ENCODE data around the gene RAD51B.

RAD51B gene

GRCh38 chr14:68730348-68730747 is 910.8 kb downstream of the RAD51B start:
- H3K9ac ChIP-seq (ENCODE audit: low read length in 5 of 5) = no peak overlapping the region
- H3K27me3 ChIP-seq (ENCODE audit: control insufficient read depth in 5 of 5, insufficient read depth in 4 of 5, low read length in 5 of 5) = no peaks in the 10 kb centered on the region
- H3K4me1 ChIP-seq (ENCODE audit: control insufficient read depth in 5 of 5, insufficient read depth in 5 of 5, low read length in 5 of 5) = peaks cover 0 to 60% (median 22%) of the 10 kb centered on the region in 5 donors
- H3K4me3 ChIP-seq (ENCODE audit: low read depth in 1 of 5, low read length in 5 of 5) = no peak overlapping the region
- H3K9me3 ChIP-seq (ENCODE audit: control insufficient read depth in 5 of 5, low read length in 5 of 5) = no peaks in the 10 kb centered on the region
- H3K36me3 ChIP-seq (ENCODE audit: control insufficient read depth in 5 of 5, insufficient read depth in 5 of 5, low read length in 5 of 5) = no peaks in the 10 kb centered on the region
- peak overlapping the region; percentile 66 for H3K27ac ChIP-seq (ENCODE audit: low read depth, low read length)

GRCh38 chr14:68730811-68731425 is 911.3 kb downstream of the RAD51B start:
- Histone ChIP-seq H3K9me3 (ENCODE audit: control insufficient read depth in 5 of 5, low read length in 5 of 5) (no peaks in the 10 kb centered on the region), H3K9ac (ENCODE audit: low read length in 5 of 5) (no peak overlapping the region), H3K36me3 (ENCODE audit: control insufficient read depth in 5 of 5, insufficient read depth in 5 of 5, low read length in 5 of 5) (no peaks in the 10 kb centered on the region), H3K27me3 (ENCODE audit: control insufficient read depth in 5 of 5, insufficient read depth in 4 of 5, low read length in 5 of 5) (no peaks in the 10 kb centered on the region), H3K4me3 (ENCODE audit: low read depth in 1 of 5, low read length in 5 of 5) (no peak overlapping the region), H3K27ac (ENCODE audit: low read depth, low read length) (peak overlapping the region; percentile 66), H3K4me1 (ENCODE audit: control insufficient read depth in 5 of 5, insufficient read depth in 5 of 5, low read length in 5 of 5) (peaks cover 0 to 65% (median 26%) of the 10 kb centered on the region in 5 donors)

GRCh38 chr14:68733086-68733914 is 913.7 kb downstream of the RAD51B start:
- Histone ChIP-seq H3K4me3 (ENCODE audit: low read depth in 1 of 5, low read length in 5 of 5) (no peak overlapping the region), H3K9ac (ENCODE audit: low read length in 5 of 5) (no peak overlapping the region), H3K27me3 (ENCODE audit: control insufficient read depth in 5 of 5, insufficient read depth in 4 of 5, low read length in 5 of 5) (no peaks in the 10 kb centered on the region), H3K4me1 (ENCODE audit: control insufficient read depth in 5 of 5, insufficient read depth in 5 of 5, low read length in 5 of 5) (peaks cover 5 to 72% (median 35%) of the 10 kb centered on the region in 5 donors), H3K27ac (ENCODE audit: low read depth, low read length) (no peak overlapping the region), H3K36me3 (ENCODE audit: control insufficient read depth in 5 of 5, insufficient read depth in 5 of 5, low read length in 5 of 5) (no peaks in the 10 kb centered on the region), H3K9me3 (ENCODE audit: control insufficient read depth in 5 of 5, low read length in 5 of 5) (no peaks in the 10 kb centered on the region)

- Histone ChIP-seq H3K9ac (ENCODE audit: low read length in 5 of 5) (no peak overlapping the region), H3K36me3 (ENCODE audit: control insufficient read depth in 5 of 5, insufficient read depth in 5 of 5, low read length in 5 of 5) (no peaks in the 10 kb centered on the region), H3K9me3 (ENCODE audit: control insufficient read depth in 5 of 5, low read length in 5 of 5) (no peaks in the 10 kb centered on the region), H3K27me3 (ENCODE audit: control insufficient read depth in 5 of 5, insufficient read depth in 4 of 5, low read length in 5 of 5) (no peaks in the 10 kb centered on the region), H3K4me3 (ENCODE audit: low read depth in 1 of 5, low read length in 5 of 5) (no peak overlapping the region), H3K27ac (ENCODE audit: low read depth, low read length) (peak overlapping the region; percentile 11), H3K4me1 (ENCODE audit: control insufficient read depth in 5 of 5, insufficient read depth in 5 of 5, low read length in 5 of 5) (peaks cover 5 to 64% (median 34%) of the 10 kb centered on the region in 5 donors)
These were observed 914.7 kb downstream of the RAD51B start for GRCh38 chr14:68734231-68734732.

- H3K4me1 ChIP-seq (ENCODE audit: control insufficient read depth in 5 of 5, insufficient read depth in 5 of 5, low read length in 5 of 5) = peaks cover 5 to 54% (median 34%) of the 10 kb centered on the region in 5 donors
- H3K27ac ChIP-seq (ENCODE audit: low read depth, low read length) = peak overlapping the region; percentile 76
- peaks cover 0 to under 1% (median 0%) of the 10 kb centered on the region in 5 donors for H3K9me3 ChIP-seq (ENCODE audit: control insufficient read depth in 5 of 5, low read length in 5 of 5)
- no peak overlapping the region for H3K4me3 ChIP-seq (ENCODE audit: low read depth in 1 of 5, low read length in 5 of 5)
- peak overlapping the region in 2 of 5 donors; percentile 12 to 16 for H3K9ac ChIP-seq (ENCODE audit: low read length in 5 of 5)
- H3K36me3 ChIP-seq (ENCODE audit: control insufficient read depth in 5 of 5, insufficient read depth in 5 of 5, low read length in 5 of 5) = no peaks in the 10 kb centered on the region
- H3K27me3 ChIP-seq (ENCODE audit: control insufficient read depth in 5 of 5, insufficient read depth in 4 of 5, low read length in 5 of 5) = no peaks in the 10 kb centered on the region
These were observed 916.3 kb downstream of the RAD51B start for GRCh38 chr14:68735856-68736255.

GRCh38 chr14:68736471-68736871 is 916.9 kb downstream of the RAD51B start:
- Histone ChIP-seq H3K4me3 (ENCODE audit: low read depth in 1 of 5, low read length in 5 of 5) (no peak overlapping the region), H3K9me3 (ENCODE audit: control insufficient read depth in 5 of 5, low read length in 5 of 5) (peaks cover 0 to 5% (median 3%) of the 10 kb centered on the region in 5 donors), H3K27me3 (ENCODE audit: control insufficient read depth in 5 of 5, insufficient read depth in 4 of 5, low read length in 5 of 5) (no peaks in the 10 kb centered on the region), H3K4me1 (ENCODE audit: control insufficient read depth in 5 of 5, insufficient read depth in 5 of 5, low read length in 5 of 5) (peaks cover 5 to 48% (median 34%) of the 10 kb centered on the region in 5 donors), H3K27ac (ENCODE audit: low read depth, low read length) (peak overlapping the region; percentile 76), H3K9ac (ENCODE audit: low read length in 5 of 5) (peak overlapping the region in 3 of 5 donors; percentile 12 to 41 (median 16)), H3K36me3 (ENCODE audit: control insufficient read depth in 5 of 5, insufficient read depth in 5 of 5, low read length in 5 of 5) (no peaks in the 10 kb centered on the region)

GRCh38 chr14:68737086-68737485 is 917.5 kb downstream of the RAD51B start:
- Histone ChIP-seq H3K9me3 (ENCODE audit: control insufficient read depth in 5 of 5, low read length in 5 of 5) (peaks cover 0 to 5% (median 3%) of the 10 kb centered on the region in 5 donors), H3K4me1 (ENCODE audit: control insufficient read depth in 5 of 5, insufficient read depth in 5 of 5, low read length in 5 of 5) (peaks cover 5 to 46% (median 36%) of the 10 kb centered on the region in 5 donors), H3K4me3 (ENCODE audit: low read depth in 1 of 5, low read length in 5 of 5) (no peak overlapping the region), H3K36me3 (ENCODE audit: control insufficient read depth in 5 of 5, insufficient read depth in 5 of 5, low read length in 5 of 5) (no peaks in the 10 kb centered on the region), H3K27ac (ENCODE audit: low read depth, low read length) (peak overlapping the region; percentile 76), H3K27me3 (ENCODE audit: control insufficient read depth in 5 of 5, insufficient read depth in 4 of 5, low read length in 5 of 5) (no peaks in the 10 kb centered on the region), H3K9ac (ENCODE audit: low read length in 5 of 5) (peak overlapping the region in 1 of 5 donors; percentile 16)

- peaks cover 0 to 5% (median 3%) of the 10 kb centered on the region in 5 donors for H3K9me3 ChIP-seq (ENCODE audit: control insufficient read depth in 5 of 5, low read length in 5 of 5)
- no peak overlapping the region for H3K27ac ChIP-seq (ENCODE audit: low read depth, low read length)
- H3K9ac ChIP-seq (ENCODE audit: low read length in 5 of 5) = no peak overlapping the region
- H3K4me3 ChIP-seq (ENCODE audit: low read depth in 1 of 5, low read length in 5 of 5) = no peak overlapping the region
- H3K4me1 ChIP-seq (ENCODE audit: control insufficient read depth in 5 of 5, insufficient read depth in 5 of 5, low read length in 5 of 5) = peaks cover 6 to 37% (median 30%) of the 10 kb centered on the region in 5 donors
- no peaks in the 10 kb centered on the region for H3K36me3 ChIP-seq (ENCODE audit: control insufficient read depth in 5 of 5, insufficient read depth in 5 of 5, low read length in 5 of 5)
- no peaks in the 10 kb centered on the region for H3K27me3 ChIP-seq (ENCODE audit: control insufficient read depth in 5 of 5, insufficient read depth in 4 of 5, low read length in 5 of 5)
These were observed 919.0 kb downstream of the RAD51B start for GRCh38 chr14:68738559-68738958.

- H3K27ac ChIP-seq (ENCODE audit: low read depth, low read length) = no peak overlapping the region
- H3K4me3 ChIP-seq (ENCODE audit: low read depth in 1 of 5, low read length in 5 of 5) = no peak overlapping the region
- H3K9ac ChIP-seq (ENCODE audit: low read length in 5 of 5) = no peak overlapping the region
- H3K4me1 ChIP-seq (ENCODE audit: control insufficient read depth in 5 of 5, insufficient read depth in 5 of 5, low read length in 5 of 5) = peaks cover 6 to 27% (median 22%) of the 10 kb centered on the region in 5 donors
- H3K27me3 ChIP-seq (ENCODE audit: control insufficient read depth in 5 of 5, insufficient read depth in 4 of 5, low read length in 5 of 5) = no peaks in the 10 kb centered on the region
- H3K36me3 ChIP-seq (ENCODE audit: control insufficient read depth in 5 of 5, insufficient read depth in 5 of 5, low read length in 5 of 5) = no peaks in the 10 kb centered on the region
- peaks cover 0 to 5% (median 3%) of the 10 kb centered on the region in 5 donors for H3K9me3 ChIP-seq (ENCODE audit: control insufficient read depth in 5 of 5, low read length in 5 of 5)
These were observed 920.1 kb downstream of the RAD51B start for GRCh38 chr14:68739701-68740100.
